Osteoblast (primary cell): ENCODE results near the gene CD63. TPM values are rescaled to one million over a fixed set of nuclear protein-coding genes. Genes with fewer than 3 reads are reported as not detected.
A peak's percentile ranks its signal among the peaks of the same experiment; 100 is the strongest.

ENCODE experiments used
- DNase-seq: peaks from one replicate; pipeline ENCODE4 v3.0.0; 2011; ENCODE audit warnings: low spot score, mixed read lengths; ENCODE audit not compliant: insufficient read length; ENCODE audit errors: missing footprints
- H2AFZ ChIP-seq: 2 replicates; pipeline ENCODE4 v1.6.0; 2011; ENCODE audit warnings: mild to moderate bottlenecking, low read length
- H3K27ac ChIP-seq: 2 replicates; pipeline ENCODE4 v1.5.1; 2011; ENCODE audit warnings: mild to moderate bottlenecking, low read depth, low read length, moderate library complexity
- H3K27me3 ChIP-seq: 2 replicates; pipeline ENCODE4 v1.6.0; 2012; ENCODE audit warnings: mild to moderate bottlenecking, control low read depth, inconsistent platforms, low read length, moderate library complexity; ENCODE audit not compliant: insufficient read depth
- H3K36me3 ChIP-seq: 2 replicates; pipeline ENCODE4 v1.5.1; 2011; ENCODE audit warnings: mild to moderate bottlenecking, low read length, control low read depth, moderate library complexity; ENCODE audit not compliant: insufficient read depth
- H3K4me1 ChIP-seq: 2 replicates; pipeline ENCODE4 v1.5.1; 2011; ENCODE audit warnings: mild to moderate bottlenecking, low read length, control low read depth, moderate library complexity; ENCODE audit not compliant: insufficient read depth
- H3K4me2 ChIP-seq: 2 replicates; pipeline ENCODE4 v1.6.0; 2011; ENCODE audit warnings: mild to moderate bottlenecking, low read length; ENCODE audit not compliant: insufficient read depth
- H3K4me3 ChIP-seq: fragments of 200-600 bp; sonication (generic); 3 replicates; pipeline ENCODE4 v1.5.1; 2012; ENCODE audit warnings: mild to moderate bottlenecking, low read length, inconsistent platforms; ENCODE audit not compliant: insufficient read depth
- H3K79me2 ChIP-seq: 2 replicates; pipeline ENCODE4 v1.6.0; 2012; ENCODE audit warnings: mild to moderate bottlenecking, low read length, control low read depth, inconsistent platforms; ENCODE audit not compliant: insufficient read depth
- H3K9me3 ChIP-seq: 2 replicates; pipeline ENCODE4 v1.5.1; 2011; ENCODE audit warnings: low read depth, low read length, control low read depth
- H4K20me1 ChIP-seq: 2 replicates; pipeline ENCODE4 v1.6.0; 2012; ENCODE audit warnings: mild to moderate bottlenecking, low read length, control low read depth; ENCODE audit not compliant: insufficient read depth
- total RNA-seq: library from RNA; depleted of rRNA; stranded (reverse); fragments of >200 nt; gene quantifications from 2 replicates; pipeline ENCODE4 v1.2.3, GENCODE V29; 2012
- TF ChIP-seq, protein P1 (sequence below): IDR thresholded peaks from 2 replicates; pipeline ENCODE4 v1.5.1; 2011; ENCODE audit warnings: mild to moderate bottlenecking, low read depth, low read length, moderate library complexity; ENCODE audit errors: extremely low read depth

Gene CD63
- total RNA-seq, 1 donor, result 3,072 TPM

DNA sequence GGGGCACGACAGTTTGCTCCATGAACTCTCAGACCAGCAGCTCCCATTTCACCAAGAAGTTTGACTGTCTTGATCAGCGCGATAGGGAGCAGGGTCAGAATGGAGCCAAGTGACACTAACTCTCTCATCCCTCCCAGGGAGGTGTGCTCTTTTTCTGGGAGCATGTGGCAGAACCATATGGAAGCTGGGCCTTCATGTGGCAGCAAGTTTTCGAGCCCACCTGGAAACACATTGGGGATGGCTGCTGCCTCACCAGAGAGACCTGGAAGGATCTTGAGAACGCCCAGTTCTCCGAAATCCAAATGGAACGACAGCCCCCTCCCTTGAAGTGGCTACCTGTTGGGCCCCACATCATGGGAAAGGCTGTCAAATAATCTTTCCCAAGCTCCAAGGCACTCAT is 45.1 kb downstream of the CD63 start:
- H3K4me2 ChIP-seq, result no peak overlapping the region
- H3K9me3 ChIP-seq, result no peaks in the 10 kb centered on the region
- peaks cover 7% of the 10 kb centered on the region for H4K20me1 ChIP-seq
- TF ChIP-seq, protein P1, sequence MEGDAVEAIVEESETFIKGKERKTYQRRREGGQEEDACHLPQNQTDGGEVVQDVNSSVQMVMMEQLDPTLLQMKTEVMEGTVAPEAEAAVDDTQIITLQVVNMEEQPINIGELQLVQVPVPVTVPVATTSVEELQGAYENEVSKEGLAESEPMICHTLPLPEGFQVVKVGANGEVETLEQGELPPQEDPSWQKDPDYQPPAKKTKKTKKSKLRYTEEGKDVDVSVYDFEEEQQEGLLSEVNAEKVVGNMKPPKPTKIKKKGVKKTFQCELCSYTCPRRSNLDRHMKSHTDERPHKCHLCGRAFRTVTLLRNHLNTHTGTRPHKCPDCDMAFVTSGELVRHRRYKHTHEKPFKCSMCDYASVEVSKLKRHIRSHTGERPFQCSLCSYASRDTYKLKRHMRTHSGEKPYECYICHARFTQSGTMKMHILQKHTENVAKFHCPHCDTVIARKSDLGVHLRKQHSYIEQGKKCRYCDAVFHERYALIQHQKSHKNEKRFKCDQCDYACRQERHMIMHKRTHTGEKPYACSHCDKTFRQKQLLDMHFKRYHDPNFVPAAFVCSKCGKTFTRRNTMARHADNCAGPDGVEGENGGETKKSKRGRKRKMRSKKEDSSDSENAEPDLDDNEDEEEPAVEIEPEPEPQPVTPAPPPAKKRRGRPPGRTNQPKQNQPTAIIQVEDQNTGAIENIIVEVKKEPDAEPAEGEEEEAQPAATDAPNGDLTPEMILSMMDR, result no peak
- no peak overlapping the region for H2AFZ ChIP-seq
- no peaks in the 10 kb centered on the region for H3K79me2 ChIP-seq
- H3K36me3 ChIP-seq, result peaks cover 31% of the 10 kb centered on the region
- no peaks in the 10 kb centered on the region for H3K27me3 ChIP-seq
- H3K27ac ChIP-seq, result no peak overlapping the region
- peaks cover 14% of the 10 kb centered on the region for H3K4me1 ChIP-seq
- no peak overlapping the region for H3K4me3 ChIP-seq
- no peak for DNase-seq

GRCh38 chr12:55682087-55682796 is 46.6 kb downstream of the CD63 start:
- Histone ChIP-seq H3K79me2 (no peaks in the 10 kb centered on the region), H3K4me2 (peak overlapping the region; percentile 70), H3K4me1 (peaks cover 14% of the 10 kb centered on the region), H3K27me3 (no peaks in the 10 kb centered on the region), H3K4me3 (peak overlapping the region; percentile 55), H4K20me1 (peaks cover 7% of the 10 kb centered on the region), H3K9me3 (no peaks in the 10 kb centered on the region), H3K27ac (no peak overlapping the region), H3K36me3 (peaks cover 21% of the 10 kb centered on the region), H2AFZ (peak overlapping the region; percentile 40)
- no peak for DNase-seq
- TF ChIP-seq, protein P1, result no peak

DNA sequence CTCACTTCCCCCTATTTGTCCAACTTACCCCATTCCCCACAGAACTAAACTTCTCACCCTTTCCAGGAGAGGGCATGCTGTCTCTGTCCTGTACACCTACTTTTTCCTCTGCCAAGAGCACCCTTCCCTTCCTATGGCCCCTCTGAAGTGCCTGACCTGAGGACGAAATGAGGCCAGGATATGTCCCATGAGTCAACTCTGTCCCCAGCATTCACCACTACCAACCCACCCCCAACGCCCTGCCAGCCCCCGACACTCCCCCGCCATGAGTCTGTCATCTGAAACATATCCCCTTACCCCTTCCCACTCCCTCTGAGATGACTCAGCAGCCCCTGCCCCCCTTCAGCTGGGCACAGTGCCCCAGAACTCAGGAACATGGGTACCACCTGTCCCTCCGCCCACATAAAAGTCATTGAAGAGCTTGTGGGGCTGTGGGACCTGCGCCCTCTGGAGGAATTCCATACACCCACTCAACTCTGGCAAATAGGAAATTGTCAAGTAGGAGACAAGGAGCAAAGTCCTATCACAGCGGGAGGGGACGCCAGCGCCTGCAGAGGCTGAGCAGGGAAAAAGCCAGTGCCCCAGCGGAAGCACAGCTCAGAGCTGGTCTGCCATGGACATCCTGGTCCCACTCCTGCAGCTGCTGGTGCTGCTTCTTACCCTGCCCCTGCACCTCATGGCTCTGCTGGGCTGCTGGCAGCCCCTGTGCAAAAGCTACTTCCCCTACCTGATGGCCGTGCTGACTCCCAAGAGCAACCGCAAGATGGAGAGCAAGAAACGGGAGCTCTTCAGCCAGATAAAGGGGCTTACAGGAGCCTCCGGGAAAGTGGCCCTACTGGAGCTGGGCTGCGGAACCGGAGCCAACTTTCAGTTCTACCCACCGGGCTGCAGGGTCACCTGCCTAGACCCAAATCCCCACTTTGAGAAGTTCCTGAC is 47.4 kb downstream of the CD63 start:
- Histone ChIP-seq H4K20me1 (peaks cover 7% of the 10 kb centered on the region), H3K4me3 (peak overlapping the region; percentile 55), H3K9me3 (no peaks in the 10 kb centered on the region), H3K36me3 (peaks cover 19% of the 10 kb centered on the region), H3K4me2 (peak overlapping the region; percentile 70), H3K79me2 (no peaks in the 10 kb centered on the region), H3K27ac (no peak overlapping the region), H2AFZ (peak overlapping the region; percentile 40), H3K27me3 (no peaks in the 10 kb centered on the region), H3K4me1 (peaks cover 14% of the 10 kb centered on the region)
- TF ChIP-seq, protein P1, result peak; percentile 38
- DNase-seq, result peak; percentile 79

DNA sequence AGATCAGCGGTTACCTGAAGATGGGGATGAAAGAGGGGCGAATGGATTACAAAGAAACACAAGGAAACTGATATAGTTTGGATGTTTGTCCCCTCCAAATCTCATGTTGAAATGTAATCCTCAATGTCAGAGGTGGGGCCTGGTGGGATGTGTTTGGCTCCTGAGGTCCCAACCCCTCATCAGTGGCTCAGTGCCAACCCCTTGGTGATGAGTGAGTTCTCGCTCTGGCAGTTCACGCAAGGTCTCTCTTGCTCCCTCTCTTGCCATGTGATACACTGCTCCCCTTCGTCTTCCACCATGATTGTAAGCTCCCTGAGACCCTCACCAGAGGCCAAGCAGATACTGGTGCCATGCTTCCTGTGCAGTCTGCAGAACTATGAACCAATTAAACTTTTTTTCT is 49.1 kb downstream of the CD63 start:
- H3K4me1 ChIP-seq, result peaks cover 14% of the 10 kb centered on the region
- no peak overlapping the region for H3K4me3 ChIP-seq
- H3K4me2 ChIP-seq, result no peak overlapping the region
- TF ChIP-seq, protein P1, result no peak
- DNase-seq, result no peak
- peaks cover 3% of the 10 kb centered on the region for H3K36me3 ChIP-seq
- H3K79me2 ChIP-seq, result no peaks in the 10 kb centered on the region
- peaks cover 2% of the 10 kb centered on the region for H3K27me3 ChIP-seq
- no peak overlapping the region for H3K27ac ChIP-seq
- H2AFZ ChIP-seq, result no peak overlapping the region
- no peaks in the 10 kb centered on the region for H3K9me3 ChIP-seq
- no peaks in the 10 kb centered on the region for H4K20me1 ChIP-seq
